Tibial nerve (tissue), 4 donors: Measurements from ENCODE around the gene PTBP1. TPM values are rescaled to one million over a fixed set of nuclear protein-coding genes. Genes with fewer than 3 reads are reported as not detected.
"Not testable (repeated sequence)": the region's sequence is repeated elsewhere in the genome, so short reads cannot be mapped to it uniquely, and the experiment has no call there.

Experiments used
- DNase-seq, 2 donors: peaks; one replicate each; pipeline ENCODE4 v3.0.0-alpha.2; 2019; ENCODE audit warnings: low spot score in 2 of 2
- H3K27ac ChIP-seq, 4 donors: fragments of 200-600 bp; sonication (generic) in 3 of 4; one replicate each; pipeline ENCODE4 v1.5.1; 2017 to 2019; ENCODE audit warnings: mild to moderate bottlenecking in 1 of 4
- H3K27me3 ChIP-seq, 2 donors: fragments of 200-600 bp; sonication (generic) in 1 of 2; one replicate each; pipeline versions ENCODE4 v1.5.1 to v1.6.0; 2017 to 2019
- H3K36me3 ChIP-seq, 3 donors: fragments of 200-600 bp; sonication (generic); one replicate each; pipeline ENCODE4 v1.5.1; 2018 to 2019
- H3K4me1 ChIP-seq, 4 donors: fragments of 200-600 bp; sonication (generic) in 3 of 4; one replicate each; pipeline ENCODE4 v1.5.1; 2017 to 2019
- H3K4me3 ChIP-seq, 4 donors: fragments of 200-600 bp; sonication (generic) in 3 of 4; one replicate each; pipeline ENCODE4 v1.5.1; 2017 to 2019; ENCODE audit warnings: mild to moderate bottlenecking in 1 of 4, moderate library complexity in 1 of 4
- H3K9me3 ChIP-seq, 4 donors: fragments of 200-600 bp; sonication (generic) in 3 of 4; one replicate each; pipeline ENCODE4 v1.5.1; 2017 to 2019
- EP300 ChIP-seq, 2 donors: sonication (generic); formaldehyde crosslinking; IDR thresholded peaks; one replicate each; pipeline ENCODE4 v1.6.1; 2017; ENCODE audit warnings: antibody characterized with exemption in 2 of 2, mild to moderate bottlenecking in 1 of 2
- POLR2A ChIP-seq, 2 donors: fragments of 450-650 bp; IDR thresholded peaks; one replicate each; pipeline ENCODE4 v1.6.1; 2017; ENCODE audit warnings: antibody characterized with exemption in 2 of 2, mild to moderate bottlenecking in 2 of 2, moderate library complexity in 2 of 2
- WGBS, 2 donors: methylation state at CpG; one replicate each; pipeline ENCODE4 v1.1.5; 2018; 5-methylcytosine and 5-hydroxymethylcytosine counted together
- total RNA-seq, 4 donors: library from RNA; depleted of rRNA; stranded (reverse); fragments of >200 nt; gene quantifications; one replicate each; pipeline ENCODE4 v1.1.0, GENCODE V29; 2016
- TF ChIP-seq, protein P1 (sequence below), 5 experiments: fragments of 200-600 bp in 3 of 5; fragments of 450-650 bp in 2 of 5; sonication (generic) in 3 of 5; IDR thresholded peaks; one replicate each; pipeline ENCODE4 v1.5.1; 2016 to 2019; ENCODE audit warnings: antibody characterized with exemption in 5 of 5, mild to moderate bottlenecking in 3 of 5, moderate library complexity in 2 of 5

Gene PTBP1
- total RNA-seq, 4 donors from 2014 or later = 118 to 205 (median 141) TPM

DNA sequence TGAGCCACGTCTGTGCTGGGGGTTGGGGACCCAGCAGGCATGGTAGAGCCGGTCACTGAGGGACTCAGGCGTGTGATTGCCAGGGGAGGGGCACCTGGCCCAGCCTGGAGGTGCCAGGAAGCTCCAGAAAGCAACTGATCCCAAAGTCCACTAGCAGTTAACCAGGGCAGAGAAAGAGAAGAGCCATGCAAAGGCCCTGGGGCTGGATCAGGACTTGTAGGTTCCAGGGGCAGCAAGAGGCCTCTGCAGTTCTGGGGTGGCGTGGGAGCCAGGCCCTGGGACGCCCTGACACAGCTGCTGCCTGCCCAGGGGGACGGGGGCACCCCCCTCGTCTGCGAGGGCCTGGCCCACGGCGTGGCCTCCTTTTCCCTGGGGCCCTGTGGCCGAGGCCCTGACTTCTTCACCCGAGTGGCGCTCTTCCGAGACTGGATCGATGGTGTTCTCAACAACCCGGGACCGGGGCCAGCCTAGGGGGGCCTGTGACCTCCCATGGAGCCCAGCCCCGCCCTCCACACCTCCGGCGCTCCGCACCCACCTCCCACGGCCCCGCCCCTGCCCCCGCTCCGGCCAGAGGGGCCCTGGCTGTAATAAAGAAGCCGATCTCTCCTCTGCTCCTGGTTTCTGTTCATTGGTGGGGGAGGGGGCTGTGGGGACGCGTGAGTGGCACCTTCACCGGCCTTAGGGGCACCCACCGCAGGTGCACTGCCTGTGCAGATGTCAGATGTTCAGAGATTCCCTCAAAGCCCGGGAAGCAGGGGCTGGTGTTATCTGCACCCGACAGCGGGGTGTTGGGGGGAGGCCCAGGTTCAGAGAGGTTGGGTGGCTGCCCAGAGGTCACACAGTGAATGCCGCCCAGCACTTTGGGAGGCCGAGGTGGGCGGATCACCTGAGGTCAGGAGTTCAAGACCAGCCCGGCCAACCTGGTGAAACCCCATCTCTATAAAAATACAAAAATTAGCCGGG lies 34.4 kb downstream of the PTBP1 start:
- DNase-seq = no peak
- H3K4me1 ChIP-seq = no peaks in the 10 kb centered on the region
- no peak overlapping the region for H3K27ac ChIP-seq
- H3K9me3 ChIP-seq = no peaks in the 10 kb centered on the region
- WGBS, 2 donors = 58 to 60% methylated on average over 25 to 26 of the region's 38 CpGs
- peaks cover 0 to 74% of the 10 kb centered on the region in 2 donors for H3K27me3 ChIP-seq
- TF ChIP-seq, protein P1, sequence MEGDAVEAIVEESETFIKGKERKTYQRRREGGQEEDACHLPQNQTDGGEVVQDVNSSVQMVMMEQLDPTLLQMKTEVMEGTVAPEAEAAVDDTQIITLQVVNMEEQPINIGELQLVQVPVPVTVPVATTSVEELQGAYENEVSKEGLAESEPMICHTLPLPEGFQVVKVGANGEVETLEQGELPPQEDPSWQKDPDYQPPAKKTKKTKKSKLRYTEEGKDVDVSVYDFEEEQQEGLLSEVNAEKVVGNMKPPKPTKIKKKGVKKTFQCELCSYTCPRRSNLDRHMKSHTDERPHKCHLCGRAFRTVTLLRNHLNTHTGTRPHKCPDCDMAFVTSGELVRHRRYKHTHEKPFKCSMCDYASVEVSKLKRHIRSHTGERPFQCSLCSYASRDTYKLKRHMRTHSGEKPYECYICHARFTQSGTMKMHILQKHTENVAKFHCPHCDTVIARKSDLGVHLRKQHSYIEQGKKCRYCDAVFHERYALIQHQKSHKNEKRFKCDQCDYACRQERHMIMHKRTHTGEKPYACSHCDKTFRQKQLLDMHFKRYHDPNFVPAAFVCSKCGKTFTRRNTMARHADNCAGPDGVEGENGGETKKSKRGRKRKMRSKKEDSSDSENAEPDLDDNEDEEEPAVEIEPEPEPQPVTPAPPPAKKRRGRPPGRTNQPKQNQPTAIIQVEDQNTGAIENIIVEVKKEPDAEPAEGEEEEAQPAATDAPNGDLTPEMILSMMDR (IDR thresholded peaks at IDR 0.05) = no peak
- TF ChIP-seq EP300 (IDR thresholded peaks at IDR 0.05) (no peak), POLR2A (IDR thresholded peaks at IDR 0.05) (no peak)
- H3K36me3 ChIP-seq = no peaks in the 10 kb centered on the region
- no peak overlapping the region for H3K4me3 ChIP-seq

DNA sequence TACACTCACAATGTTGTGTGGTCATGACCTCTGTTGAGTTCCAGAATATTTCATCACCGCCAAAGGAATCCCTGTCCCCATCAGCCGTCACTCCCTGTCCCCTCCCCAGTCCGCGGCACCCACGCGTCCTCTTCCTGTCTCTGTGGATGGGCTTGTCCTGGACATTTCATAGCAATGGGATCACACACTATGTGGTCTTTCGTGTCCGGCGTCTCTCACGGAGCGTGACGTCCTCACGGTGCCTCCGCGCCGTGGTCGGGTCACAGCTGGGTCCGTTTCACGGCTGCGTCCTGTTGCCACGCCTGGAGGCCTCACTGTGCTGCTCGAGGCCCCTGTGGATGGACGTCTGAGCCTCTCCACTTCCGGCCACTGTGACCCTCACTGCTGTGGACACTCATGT lies 37.0 kb downstream of the PTBP1 start:
- no peaks in the 10 kb centered on the region for H3K9me3 ChIP-seq
- peaks cover 0 to 84% of the 10 kb centered on the region in 2 donors for H3K27me3 ChIP-seq
- H3K4me3 ChIP-seq = no peak overlapping the region
- DNase-seq = no peak
- 41 to 57% methylated on average over 24 of the region's 24 CpGs for WGBS, 2 donors
- no peak overlapping the region for H3K27ac ChIP-seq
- TF ChIP-seq EP300 (IDR thresholded peaks at IDR 0.05) (no peak), POLR2A (IDR thresholded peaks at IDR 0.05) (no peak)
- TF ChIP-seq, protein P1 (IDR thresholded peaks at IDR 0.05) = no peak
- H3K36me3 ChIP-seq = no peaks in the 10 kb centered on the region
- H3K4me1 ChIP-seq = no peaks in the 10 kb centered on the region

DNA sequence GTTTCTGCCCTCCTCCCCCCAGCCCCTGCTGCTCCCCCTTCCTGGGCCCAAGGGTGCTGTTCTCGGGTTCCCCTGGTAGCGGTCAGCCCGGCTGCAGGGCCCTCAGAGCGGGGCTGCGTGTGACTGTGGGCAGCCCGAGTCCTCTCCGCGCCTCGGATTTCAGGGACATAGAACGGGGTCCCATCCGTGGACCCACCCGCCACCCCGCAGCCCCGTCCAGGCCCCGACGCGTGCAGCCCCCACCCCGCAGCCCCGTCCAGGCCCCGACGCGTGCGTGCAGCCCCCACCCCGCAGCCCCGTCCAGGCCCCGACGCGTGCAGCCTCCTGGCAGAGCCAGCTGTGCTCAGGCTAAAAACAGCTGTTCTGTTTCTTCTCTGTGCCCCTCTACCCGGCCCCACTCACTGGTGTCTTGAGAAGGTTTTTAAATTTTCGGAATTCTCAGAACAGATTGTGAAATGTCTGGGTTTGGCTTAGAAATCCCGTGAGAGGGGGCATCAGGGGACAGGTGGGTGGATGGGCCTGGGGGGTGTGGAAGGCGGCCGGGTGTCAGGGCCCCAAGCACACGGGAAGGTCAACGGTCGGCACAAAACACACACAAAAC lies 38.1 kb downstream of the PTBP1 start:
- WGBS, 2 donors = 47 to 53% methylated on average over 23 to 26 of the region's 36 CpGs
- H3K4me3 ChIP-seq = no peak overlapping the region
- no peaks in the 10 kb centered on the region for H3K9me3 ChIP-seq
- H3K27me3 ChIP-seq = peaks cover 0 to 77% of the 10 kb centered on the region in 2 donors
- DNase-seq = no peak
- H3K36me3 ChIP-seq = no peaks in the 10 kb centered on the region
- H3K27ac ChIP-seq = no peak overlapping the region
- TF ChIP-seq EP300 (IDR thresholded peaks at IDR 0.05) = no peak
- TF ChIP-seq, protein P1 (IDR thresholded peaks at IDR 0.05) = no peak
- TF ChIP-seq POLR2A (IDR thresholded peaks at IDR 0.05) = no peak
- no peaks in the 10 kb centered on the region for H3K4me1 ChIP-seq

DNA sequence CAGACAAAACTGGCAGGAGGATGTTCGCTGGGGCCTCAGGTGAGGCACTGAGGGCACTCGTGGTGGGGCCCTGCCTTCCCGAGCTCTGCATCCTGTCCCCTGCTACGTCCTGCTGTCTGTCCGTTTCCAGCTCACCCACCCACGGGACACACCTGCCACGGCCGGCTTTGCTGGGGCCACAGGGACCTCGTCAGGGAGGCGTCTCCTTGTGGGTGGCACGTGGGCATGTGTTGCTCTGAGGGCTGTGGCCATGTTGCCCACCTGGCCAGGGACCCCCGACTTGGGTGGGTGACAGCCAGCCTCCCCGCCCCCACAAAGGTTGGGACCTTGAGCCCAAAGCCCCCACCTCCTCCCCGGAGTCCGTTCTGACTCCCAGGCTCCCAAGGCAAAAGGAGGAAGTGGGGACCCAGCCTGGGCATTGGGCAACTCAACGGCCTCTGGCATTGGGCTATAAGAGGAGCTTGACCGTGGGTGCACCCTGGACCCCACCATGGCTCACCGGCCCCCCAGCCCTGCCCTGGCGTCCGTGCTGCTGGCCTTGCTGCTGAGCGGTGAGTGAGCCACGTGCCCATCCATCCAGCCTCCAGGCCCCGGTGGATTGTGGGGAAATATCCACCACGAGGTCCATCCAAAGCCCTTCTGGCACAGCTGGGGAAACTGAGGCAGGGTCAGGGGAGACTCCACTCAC lies 43.4 kb downstream of the PTBP1 start, which contains the start of gene PRTN3:
PRTN3 (plus strand) TSS at position 481 of the 688 bp plus-strand sequence; CDS start at position 491, 10 bp downstream.
- TF ChIP-seq POLR2A (IDR thresholded peaks at IDR 0.05) (no peak), EP300 (IDR thresholded peaks at IDR 0.05) (no peak)
- TF ChIP-seq, protein P1 (IDR thresholded peaks at IDR 0.05) = no peak
- no peaks in the 10 kb centered on the region for H3K36me3 ChIP-seq
- WGBS, 2 donors = 62 to 70% methylated on average over 19 to 22 of the region's 24 CpGs
- peaks cover 4 to 75% of the 10 kb centered on the region in 2 donors for H3K27me3 ChIP-seq
- H3K9me3 ChIP-seq = no peaks in the 10 kb centered on the region
- H3K4me1 ChIP-seq = peaks cover 0 to 12% (median 9%) of the 10 kb centered on the region in 4 donors
- no peak for DNase-seq
- H3K27ac ChIP-seq = no peak within 1 kb of the TSS
- H3K4me3 ChIP-seq = no peak within 1 kb of the TSS

DNA sequence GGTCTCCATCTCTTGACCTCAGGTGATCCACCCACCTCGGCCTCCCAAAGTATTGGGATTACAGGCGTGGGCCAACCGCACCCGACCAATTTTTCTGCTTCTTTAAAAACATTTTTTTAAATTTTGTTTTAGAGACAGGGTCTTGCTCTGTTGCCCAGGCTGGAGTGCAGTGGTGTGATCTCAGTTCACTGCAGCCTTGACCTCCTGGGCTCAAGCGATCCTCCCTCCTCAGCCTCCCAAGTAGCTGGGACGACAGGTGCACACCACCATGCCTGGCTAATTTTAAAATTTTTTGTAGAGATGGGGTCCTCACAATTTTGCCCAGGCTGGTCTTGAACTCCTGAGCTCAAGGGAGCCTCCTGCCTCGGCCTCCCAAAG lies 45.5 kb downstream of the PTBP1 start:
- not testable (repeated sequence) for DNase-seq, H3K27ac ChIP-seq, H3K9me3 ChIP-seq, H3K4me3 ChIP-seq, H3K36me3 ChIP-seq
- 79 to 84% methylated on average over 7 of the region's 7 CpGs for WGBS, 2 donors
- peaks cover 4 to 76% of the 10 kb centered on the region in 2 donors for H3K27me3 ChIP-seq
- peaks cover 0 to 17% (median 9%) of the 10 kb centered on the region in 4 donors for H3K4me1 ChIP-seq
